Calu3 (cell line): ENCODE data around the gene RPL10. TPM values are rescaled to one million over a fixed set of nuclear protein-coding genes. Genes with fewer than 3 reads are reported as not detected.

ENCODE experiments used
- BruUV-seq: library from RNA; stranded (reverse); fragments of 400-500 nt; replicated peaks from 2 replicates; lab custom pipeline; 2021; lab: Mats Ljungman, UMichigan
- CTCF ChIA-PET: fragments of 300-600 bp; sonication (Branson Sonifier 250); formaldehyde crosslinking; loops from one replicate; lab custom pipeline; 2022; ENCODE audit warnings: antibody characterized with exemption; lab: Charles Lee
- DNase-seq: peaks from one replicate; pipeline ENCODE4 v3.0.0; 2022
- H3K27ac Mint-ChIP-seq: one replicate; pipeline ENCODE4 v1.8.0; 2022; ENCODE audit warnings: mixed read lengths; ENCODE audit not compliant: unreplicated experiment
- H3K27me3 Mint-ChIP-seq: one replicate; pipeline ENCODE4 v1.8.0; 2022; ENCODE audit warnings: mixed read lengths; ENCODE audit not compliant: unreplicated experiment
- H3K36me3 Mint-ChIP-seq: one replicate; pipeline ENCODE4 v1.8.0; 2022; ENCODE audit warnings: mild to moderate bottlenecking, moderate library complexity, mixed read lengths; ENCODE audit not compliant: insufficient read depth, unreplicated experiment
- H3K4me1 Mint-ChIP-seq: one replicate; pipeline ENCODE4 v1.8.0; 2022; ENCODE audit warnings: mild to moderate bottlenecking, low read depth, mixed read lengths; ENCODE audit not compliant: unreplicated experiment
- H3K4me3 Mint-ChIP-seq: one replicate; pipeline ENCODE4 v1.8.0; 2022; ENCODE audit warnings: mild to moderate bottlenecking, low read depth, moderate library complexity, mixed read lengths; ENCODE audit not compliant: unreplicated experiment
- H3K9me3 Mint-ChIP-seq: one replicate; pipeline ENCODE4 v1.8.0; 2022; ENCODE audit warnings: low read depth, mixed read lengths; ENCODE audit not compliant: unreplicated experiment
- intact Hi-C: fragments of 100-400 bp; cut with micrococcal nuclease; formaldehyde crosslinking; loops from one replicate; pipeline ENCODE4 v1.10.0; 2022; ENCODE audit not compliant: unreplicated experiment
- total RNA-seq: library from RNA; stranded (reverse); gene quantifications from 2 replicates; pipeline ENCODE4 v1.2.3, GENCODE V29; 2022
- TF ChIP-seq, protein P1 (sequence below): fragments of 200-600 bp; IDR thresholded peaks from one replicate; pipeline ENCODE4 v1.8.0; 2022; ENCODE audit warnings: antibody characterized with exemption; ENCODE audit not compliant: unreplicated experiment

The RPL10 gene
- total RNA-seq, 1 experiment from 2014 or later: 1,495 TPM

DNA sequence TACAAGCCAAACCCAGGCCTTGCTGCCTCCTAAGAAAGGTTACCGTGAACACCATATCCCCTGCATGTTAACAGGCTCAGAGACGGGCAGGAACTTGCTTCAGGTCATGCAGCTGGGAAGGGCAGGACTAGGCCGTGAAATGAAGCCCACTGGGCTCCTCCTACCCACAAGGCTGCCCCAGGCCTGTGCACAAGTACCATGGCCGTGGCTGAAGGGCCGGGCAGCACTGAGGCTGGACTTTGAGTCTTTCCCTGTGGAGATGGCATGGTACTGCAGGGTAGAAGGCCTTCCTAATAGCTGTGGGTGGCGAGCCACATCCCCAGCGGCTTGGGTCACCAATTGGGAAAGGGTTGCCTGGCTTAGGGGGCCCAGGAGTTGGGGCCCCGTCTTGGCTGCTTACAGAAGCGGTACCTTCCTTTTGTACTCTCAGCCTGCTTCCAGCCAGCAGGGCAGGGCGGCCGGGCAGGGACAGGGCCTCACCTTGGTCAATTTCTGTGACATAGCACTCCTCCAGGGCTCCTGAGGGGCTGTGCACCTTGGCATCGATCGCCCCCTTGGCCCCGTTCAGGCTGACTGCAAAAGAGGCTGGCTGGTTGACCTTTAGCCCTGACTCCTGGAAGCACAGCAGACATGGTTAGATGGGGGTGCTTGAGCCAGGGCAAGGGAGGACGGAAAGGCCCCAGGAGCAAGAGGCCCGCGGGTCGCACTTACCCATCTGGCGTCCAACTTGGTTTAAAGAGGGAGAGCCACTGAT, 47.6 kb upstream of the RPL10 start:
- Mint-ChIP-seq H3K36me3 (peaks cover 69% of the 10 kb centered on the region), H3K4me3 (no peak overlapping the region), H3K27me3 (no peaks in the 10 kb centered on the region), H3K9me3 (no peaks in the 10 kb centered on the region), H3K27ac (no peak overlapping the region), H3K4me1 (peaks cover 6% of the 10 kb centered on the region)
- CTCF ChIA-PET: no interaction called here
- TF ChIP-seq, protein P1, sequence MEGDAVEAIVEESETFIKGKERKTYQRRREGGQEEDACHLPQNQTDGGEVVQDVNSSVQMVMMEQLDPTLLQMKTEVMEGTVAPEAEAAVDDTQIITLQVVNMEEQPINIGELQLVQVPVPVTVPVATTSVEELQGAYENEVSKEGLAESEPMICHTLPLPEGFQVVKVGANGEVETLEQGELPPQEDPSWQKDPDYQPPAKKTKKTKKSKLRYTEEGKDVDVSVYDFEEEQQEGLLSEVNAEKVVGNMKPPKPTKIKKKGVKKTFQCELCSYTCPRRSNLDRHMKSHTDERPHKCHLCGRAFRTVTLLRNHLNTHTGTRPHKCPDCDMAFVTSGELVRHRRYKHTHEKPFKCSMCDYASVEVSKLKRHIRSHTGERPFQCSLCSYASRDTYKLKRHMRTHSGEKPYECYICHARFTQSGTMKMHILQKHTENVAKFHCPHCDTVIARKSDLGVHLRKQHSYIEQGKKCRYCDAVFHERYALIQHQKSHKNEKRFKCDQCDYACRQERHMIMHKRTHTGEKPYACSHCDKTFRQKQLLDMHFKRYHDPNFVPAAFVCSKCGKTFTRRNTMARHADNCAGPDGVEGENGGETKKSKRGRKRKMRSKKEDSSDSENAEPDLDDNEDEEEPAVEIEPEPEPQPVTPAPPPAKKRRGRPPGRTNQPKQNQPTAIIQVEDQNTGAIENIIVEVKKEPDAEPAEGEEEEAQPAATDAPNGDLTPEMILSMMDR: no peak
- intact Hi-C loops: no loop called here
- no peak for DNase-seq
- no TSS peak for BruUV-seq

DNA sequence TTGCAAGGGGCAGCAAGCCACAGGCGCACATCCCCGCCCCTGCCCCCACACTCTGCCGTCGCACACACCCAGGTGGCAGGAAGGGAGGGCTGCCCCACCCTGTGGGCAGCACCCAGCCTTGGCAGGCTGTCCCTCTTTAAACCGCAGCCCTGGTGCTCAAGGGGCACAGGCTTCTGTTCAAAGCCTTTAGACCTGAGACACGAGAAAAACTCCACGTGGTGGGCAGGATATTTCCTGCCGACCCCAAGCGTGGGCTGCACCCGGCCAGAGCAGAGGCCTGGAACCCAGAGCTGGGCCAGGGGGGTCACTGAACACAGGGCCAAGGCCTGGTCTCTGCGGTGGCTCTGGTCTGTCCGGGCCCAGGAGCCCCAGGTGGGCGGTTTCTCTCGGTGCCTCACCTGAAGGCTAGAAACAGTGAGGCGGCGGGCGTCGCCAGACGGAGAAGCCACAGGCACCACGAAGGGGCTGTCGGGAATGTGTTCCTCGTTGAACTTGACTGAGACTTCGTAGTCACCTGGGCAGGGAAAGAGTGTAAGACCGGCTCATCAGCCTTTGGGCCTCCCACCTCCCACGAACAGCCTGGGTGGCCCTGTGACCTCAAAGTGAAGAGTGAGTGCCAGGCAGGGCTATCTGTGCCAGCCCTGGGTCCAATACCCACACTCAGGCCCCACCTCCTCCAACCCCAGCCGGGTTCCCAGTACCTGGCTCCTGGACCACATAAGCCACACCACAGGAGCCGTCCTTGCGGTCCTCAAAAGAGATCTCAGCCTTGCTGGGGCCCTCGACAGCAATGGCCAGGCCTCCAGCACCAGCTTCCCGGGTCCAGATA, 46.8 kb upstream of the RPL10 start:
- Mint-ChIP-seq H3K4me1 (peaks cover 6% of the 10 kb centered on the region), H3K27me3 (no peaks in the 10 kb centered on the region), H3K9me3 (no peaks in the 10 kb centered on the region), H3K27ac (no peak overlapping the region), H3K4me3 (no peak overlapping the region), H3K36me3 (peaks cover 75% of the 10 kb centered on the region)
- TF ChIP-seq, protein P1: no peak
- BruUV-seq: no TSS peak
- CTCF ChIA-PET: no interaction called here
- no peak for DNase-seq
- intact Hi-C loops: no loop called here

DNA sequence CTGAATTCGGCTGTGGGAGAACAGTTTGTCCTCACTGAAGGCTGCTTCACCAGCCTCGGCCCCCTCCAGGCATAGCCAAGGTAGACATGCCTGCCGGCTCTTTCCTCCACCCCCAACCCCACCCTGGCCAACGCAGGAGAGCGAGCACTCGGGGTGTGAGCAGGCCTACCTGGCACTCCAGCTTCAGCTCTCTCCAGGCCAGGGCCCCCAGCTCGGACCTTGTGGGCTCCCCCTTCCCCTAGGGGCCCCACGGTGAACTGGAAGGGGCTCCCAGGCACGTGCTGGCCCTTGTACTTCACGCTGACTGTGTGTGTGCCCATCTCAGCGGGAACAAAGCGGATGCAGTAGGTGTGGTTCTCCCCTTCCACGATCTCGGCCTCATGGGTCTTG, 46.2 kb upstream of the RPL10 start:
- TF ChIP-seq, protein P1: no peak
- Mint-ChIP-seq H3K36me3 (peaks cover 79% of the 10 kb centered on the region), H3K4me1 (peaks cover 6% of the 10 kb centered on the region), H3K9me3 (no peaks in the 10 kb centered on the region), H3K27ac (no peak overlapping the region), H3K4me3 (no peak overlapping the region), H3K27me3 (no peaks in the 10 kb centered on the region)
- intact Hi-C loops: no loop called here
- CTCF ChIA-PET: no interaction called here
- no TSS peak for BruUV-seq
- DNase-seq: no peak

DNA sequence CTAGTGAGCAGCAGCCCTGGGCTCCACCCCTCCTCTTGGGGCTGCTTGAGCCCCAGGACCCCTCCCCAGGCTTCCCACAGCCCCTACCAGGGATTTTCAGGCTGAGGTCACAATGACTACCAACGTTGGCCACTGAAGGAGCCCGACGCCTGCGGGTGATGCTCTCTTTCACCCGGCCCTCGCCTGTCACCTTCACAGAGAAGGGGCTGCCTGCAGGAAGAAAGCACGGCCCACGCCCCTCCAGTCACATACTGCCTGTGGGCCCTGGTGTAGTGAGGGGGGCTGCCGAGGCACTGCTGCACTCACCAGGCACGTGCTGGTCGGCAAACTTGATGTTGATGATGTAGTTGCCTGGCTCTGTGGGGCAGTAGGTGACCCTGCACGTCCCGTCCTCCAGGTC, 45.7 kb upstream of the RPL10 start:
- BruUV-seq: TSS peak; percentile 44
- intact Hi-C loops: no loop called here
- Mint-ChIP-seq H3K4me3 (no peak overlapping the region), H3K4me1 (peaks cover 1% of the 10 kb centered on the region), H3K27ac (no peak overlapping the region), H3K9me3 (no peaks in the 10 kb centered on the region), H3K36me3 (peaks cover 79% of the 10 kb centered on the region), H3K27me3 (no peaks in the 10 kb centered on the region)
- TF ChIP-seq, protein P1: no peak
- CTCF ChIA-PET: no interaction called here
- DNase-seq: no peak
